Astrocyte (in vitro differentiated cells and primary cell): Measurements from ENCODE around the gene CFAP74.

Experiments used
- CTCF ChIP-seq: IDR thresholded peaks from 2 replicates; pipeline ENCODE4 v1.5.1; 2011; ENCODE audit warnings: low read depth, mild to moderate bottlenecking, inconsistent platforms, low read length, moderate library complexity; ENCODE audit not compliant: insufficient read depth
- EZH2 ChIP-seq: IDR thresholded peaks from 2 replicates; pipeline ENCODE4 v1.6.1; 2012; ENCODE audit warnings: mild to moderate bottlenecking, low read length, inconsistent platforms; ENCODE audit not compliant: insufficient read depth

GRCh38 chr1:1916851-1917251 is 86.7 kb downstream of the CFAP74 start:
- TF ChIP-seq CTCF (no peak), EZH2 (no peak)
